ENCODE results near the gene ZNF189. TPM values are rescaled to one million over a fixed set of nuclear protein-coding genes. Genes with fewer than 3 reads are reported as not detected.
"Not testable (repeated sequence)": the region's sequence is repeated elsewhere in the genome, so short reads cannot be mapped to it uniquely, and the experiment has no call there.

ZNF189 gene
- total and polyA plus RNA-seq, 7 experiments from 2014 or later = 3.1 to 25.0 (median 9.0) TPM

GRCh38 chr9:101384873-101385536 is 13.6 kb upstream of the ZNF189 start, which contains the start of gene BAAT:
Gene BAAT, minus strand, starts transcription at chr9:101385006. Its CDS starts 13,602 bp downstream, at chr9:101371404.
- Mint-ChIP-seq H3K9me3 (peaks cover 0 to 19% (median 7%) of the 10 kb centered on the region in 11 donors), H3K36me3 (peaks cover 6 to 23% (median 22%) of the 10 kb centered on the region in 5 donors)
- H3K9me3 ChIP-seq (ENCODE audit: control insufficient read depth in 2 of 3, low read length in 3 of 3); POLR2A ChIA-PET; H3K27me3 Mint-ChIP-seq; H3K4me1 ChIP-seq (ENCODE audit: control insufficient read depth in 2 of 2, insufficient read depth in 2 of 2, low read length in 2 of 2); ATAC-seq; H3K4me1 Mint-ChIP-seq; intact Hi-C loops (cut with micrococcal nuclease); H3K27me3 ChIP-seq (ENCODE audit: control insufficient read depth in 2 of 2, insufficient read depth in 2 of 2, low read length in 2 of 2); H3K4me3 Mint-ChIP-seq; DNase-seq; H3K4me3 ChIP-seq (ENCODE audit: low read length); H3K27ac ChIP-seq (ENCODE audit: low read depth, low read length); H3K27ac Mint-ChIP-seq: not testable (repeated sequence)
- H3K36me3 ChIP-seq (ENCODE audit: control insufficient read depth in 2 of 3, insufficient read depth in 3 of 3, low read length in 3 of 3) = peaks cover 0 to 10% (median 5%) of the 10 kb centered on the region in 3 experiments
- CTCF ChIA-PET = interaction anchor here (0.6 kb wide), 1 partner anchor 572 kb away, joined by 3 read pairs; no protein-coding TSS in a partner anchor

- Histone ChIP-seq H3K27me3 (ENCODE audit: control insufficient read depth in 2 of 2, insufficient read depth in 2 of 2, low read length in 2 of 2) (no peaks in the 10 kb centered on the region), H3K27ac (ENCODE audit: low read depth, low read length) (no peak overlapping the region), H3K4me1 (ENCODE audit: control insufficient read depth in 2 of 2, insufficient read depth in 2 of 2, low read length in 2 of 2) (no peaks in the 10 kb centered on the region), H3K4me3 (ENCODE audit: low read length) (no peak overlapping the region), H3K36me3 (ENCODE audit: control insufficient read depth in 2 of 3, insufficient read depth in 3 of 3, low read length in 3 of 3) (peaks cover 0 to 19% (median 9%) of the 10 kb centered on the region in 3 experiments), H3K9me3 (ENCODE audit: control insufficient read depth in 2 of 3, low read length in 3 of 3) (peaks cover 0 to 9% (median 0%) of the 10 kb centered on the region in 3 experiments)
- ATAC-seq (peak; percentile 82), DNase-seq (peak in 4 of 9 donors; percentile 11 to 17 (median 14))
- no peaks in the 10 kb centered on the region for H3K27me3 Mint-ChIP-seq
- POLR2A ChIA-PET = interaction anchor here (1.1 kb wide), 1 partner anchor 146 kb away, joined by 3 read pairs; no protein-coding TSS in a partner anchor
- peaks cover 6 to 52% (median 46%) of the 10 kb centered on the region in 5 donors for H3K36me3 Mint-ChIP-seq
- peaks cover 4 to 29% (median 11%) of the 10 kb centered on the region in 11 donors for H3K9me3 Mint-ChIP-seq
- peak overlapping the region in 8 of 9 donors; percentile 33 to 86 (median 64) for H3K27ac Mint-ChIP-seq
- peaks cover 7 to 35% (median 26%) of the 10 kb centered on the region in 7 donors for H3K4me1 Mint-ChIP-seq
- no peak overlapping the region for H3K4me3 Mint-ChIP-seq
- intact Hi-C loops (cut with micrococcal nuclease) = no loop called here
- CTCF ChIA-PET = interaction anchor here (0.7 kb wide), 1 partner anchor 27 kb away, joined by 3 read pairs; no protein-coding TSS in a partner anchor
These were observed 10.7 kb upstream of the ZNF189 start for GRCh38 chr9:101387871-101388506.

- Histone ChIP-seq H3K4me1 (ENCODE audit: control insufficient read depth in 2 of 2, insufficient read depth in 2 of 2, low read length in 2 of 2) (no peaks in the 10 kb centered on the region), H3K36me3 (ENCODE audit: control insufficient read depth in 2 of 3, insufficient read depth in 3 of 3, low read length in 3 of 3) (peaks cover 0 to 19% (median 9%) of the 10 kb centered on the region in 3 experiments), H3K27ac (ENCODE audit: low read depth, low read length) (no peak overlapping the region), H3K27me3 (ENCODE audit: control insufficient read depth in 2 of 2, insufficient read depth in 2 of 2, low read length in 2 of 2) (no peaks in the 10 kb centered on the region), H3K9me3 (ENCODE audit: control insufficient read depth in 2 of 3, low read length in 3 of 3) (peaks cover 0 to 9% (median 0%) of the 10 kb centered on the region in 3 experiments), H3K4me3 (ENCODE audit: low read length) (no peak overlapping the region)
- H3K9me3 Mint-ChIP-seq = peaks cover 4 to 28% (median 12%) of the 10 kb centered on the region in 11 donors
- H3K4me3 Mint-ChIP-seq = no peak overlapping the region
- H3K4me1 Mint-ChIP-seq = peaks cover 8 to 39% (median 30%) of the 10 kb centered on the region in 7 donors
- ATAC-seq (no peak), DNase-seq (no peak)
- intact Hi-C loops (cut with micrococcal nuclease) = no loop called here
- H3K36me3 Mint-ChIP-seq = peaks cover 6 to 58% (median 50%) of the 10 kb centered on the region in 5 donors
- ChIA-PET CTCF (interaction anchor here (0.7 kb wide), 2 partner anchors 28 to 1339 kb away, joined by 3 read pairs; no protein-coding TSS in a partner anchor), POLR2A (interaction anchor here (1.1 to 1.6 kb wide), 2 partner anchors 10 to 146 kb away, joined by 3 to 6 read pairs; partner anchors contain the start of genes MRPL50 and ZNF189)
- H3K27ac Mint-ChIP-seq = peak overlapping the region in 6 of 9 donors; percentile 35 to 86 (median 64)
- H3K27me3 Mint-ChIP-seq = no peaks in the 10 kb centered on the region
These were observed 10.1 kb upstream of the ZNF189 start for GRCh38 chr9:101388507-101388993.

GRCh38 chr9:101393135-101393534 is 5.5 kb upstream of the ZNF189 start:
- DNase-seq (no peak), ATAC-seq (no peak)
- intact Hi-C loops (cut with micrococcal nuclease) = loop anchor here in 1 of 2 donors (10.0 kb wide), 1 partner anchor 62 kb away; no protein-coding TSS in a partner anchor
- H3K4me1 Mint-ChIP-seq = peaks cover 35 to 78% (median 69%) of the 10 kb centered on the region in 7 donors
- H3K27me3 ChIP-seq (ENCODE audit: control insufficient read depth in 2 of 2, insufficient read depth in 2 of 2, low read length in 2 of 2) = no peaks in the 10 kb centered on the region
- peaks cover 3 to 69% (median 54%) of the 10 kb centered on the region in 5 donors for H3K36me3 Mint-ChIP-seq
- H3K4me1 ChIP-seq (ENCODE audit: control insufficient read depth in 2 of 2, insufficient read depth in 2 of 2, low read length in 2 of 2) = peaks cover 9 to 17% of the 10 kb centered on the region in 2 donors
- H3K4me3 Mint-ChIP-seq = peak overlapping the region in 4 of 10 donors; percentile 22 to 67 (median 38)
- peaks cover 0 to 19% (median 9%) of the 10 kb centered on the region in 3 experiments for H3K36me3 ChIP-seq (ENCODE audit: control insufficient read depth in 2 of 3, insufficient read depth in 3 of 3, low read length in 3 of 3)
- peak overlapping the region in 5 of 9 donors; percentile 5 to 72 (median 40) for H3K27ac Mint-ChIP-seq
- H3K9me3 Mint-ChIP-seq = peaks cover 0 to 21% (median 6%) of the 10 kb centered on the region in 11 donors
- H3K27ac ChIP-seq (ENCODE audit: low read depth, low read length) = no peak overlapping the region
- ChIA-PET POLR2A (no interaction called here), CTCF (no interaction called here)
- no peak overlapping the region for H3K4me3 ChIP-seq (ENCODE audit: low read length)
- no peaks in the 10 kb centered on the region for H3K9me3 ChIP-seq (ENCODE audit: control insufficient read depth in 2 of 3, low read length in 3 of 3)
- no peaks in the 10 kb centered on the region for H3K27me3 Mint-ChIP-seq

GRCh38 chr9:101394687-101395086 is 4.0 kb upstream of the ZNF189 start:
- H3K36me3 ChIP-seq (ENCODE audit: control insufficient read depth in 2 of 3, insufficient read depth in 3 of 3, low read length in 3 of 3) = peaks cover 0 to 12% (median 7%) of the 10 kb centered on the region in 3 experiments
- ATAC-seq (no peak), DNase-seq (no peak)
- Mint-ChIP-seq H3K36me3 (peaks cover 3 to 61% (median 49%) of the 10 kb centered on the region in 5 donors), H3K27me3 (no peaks in the 10 kb centered on the region), H3K4me1 (peaks cover 40 to 87% (median 78%) of the 10 kb centered on the region in 7 donors), H3K4me3 (peak overlapping the region in 8 of 10 donors; percentile 8 to 98 (median 42)), H3K9me3 (peaks cover 0 to 21% (median 6%) of the 10 kb centered on the region in 11 donors), H3K27ac (peak overlapping the region in 1 of 9 donors; percentile 87)
- no peak overlapping the region for H3K27ac ChIP-seq (ENCODE audit: low read depth, low read length)
- no peaks in the 10 kb centered on the region for H3K9me3 ChIP-seq (ENCODE audit: control insufficient read depth in 2 of 3, low read length in 3 of 3)
- CTCF ChIA-PET = no interaction called here
- no peak overlapping the region for H3K4me3 ChIP-seq (ENCODE audit: low read length)
- intact Hi-C loops (cut with micrococcal nuclease) = loop anchor here (5.0 to 10.0 kb wide), 6 partner anchors 60 to 1297 kb away; partner anchors contain the start of genes ERP44 (in 1 of the 2), INVS (in 1 of the 2) and MSANTD3 (in 1 of the 2)
- POLR2A ChIA-PET = interaction anchor here (1.1 kb wide), 1 partner anchor 16 kb away, joined by 6 read pairs; no protein-coding TSS in a partner anchor
- H3K4me1 ChIP-seq (ENCODE audit: control insufficient read depth in 2 of 2, insufficient read depth in 2 of 2, low read length in 2 of 2) = peaks cover 15 to 22% of the 10 kb centered on the region in 2 donors
- no peaks in the 10 kb centered on the region for H3K27me3 ChIP-seq (ENCODE audit: control insufficient read depth in 2 of 2, insufficient read depth in 2 of 2, low read length in 2 of 2)

- Histone ChIP-seq H3K36me3 (ENCODE audit: control insufficient read depth in 2 of 3, insufficient read depth in 3 of 3, low read length in 3 of 3) (peaks cover 0 to 14% (median 4%) of the 10 kb centered on the region in 3 experiments), H3K27me3 (ENCODE audit: control insufficient read depth in 2 of 2, insufficient read depth in 2 of 2, low read length in 2 of 2) (no peaks in the 10 kb centered on the region), H3K27ac (ENCODE audit: low read depth, low read length) (peak overlapping the region; percentile 94), H3K4me1 (ENCODE audit: control insufficient read depth in 2 of 2, insufficient read depth in 2 of 2, low read length in 2 of 2) (peaks cover 21 to 34% of the 10 kb centered on the region in 2 donors), H3K9me3 (ENCODE audit: control insufficient read depth in 2 of 3, low read length in 3 of 3) (no peaks in the 10 kb centered on the region), H3K4me3 (ENCODE audit: low read length) (peak overlapping the region; percentile 90)
- CTCF ChIA-PET = no interaction called here
- DNase-seq (peak in 2 of 9 donors; percentile 2 to 5), ATAC-seq (no peak)
- H3K4me1 Mint-ChIP-seq = peaks cover 53 to 90% (median 82%) of the 10 kb centered on the region in 7 donors
- H3K36me3 Mint-ChIP-seq = peaks cover 23 to 63% (median 49%) of the 10 kb centered on the region in 5 donors
- H3K9me3 Mint-ChIP-seq = peaks cover 0 to 17% (median 4%) of the 10 kb centered on the region in 11 donors
- H3K27me3 Mint-ChIP-seq = no peaks in the 10 kb centered on the region
- intact Hi-C loops (cut with micrococcal nuclease) = loop anchor here (1.0 to 10.0 kb wide), 11 partner anchors 57 to 1575 kb away; partner anchors contain the start of genes RNF20 (in 2 of the 2), ERP44 (in 1 of the 2), INVS (in 1 of the 2) and MSANTD3 (in 1 of the 2)
- H3K27ac Mint-ChIP-seq = peak overlapping the region; percentile 97 to 100 (median 99)
- POLR2A ChIA-PET = interaction anchor here (1.2 to 1.3 kb wide), 6 partner anchors 9 to 174 kb away, joined by 3 to 17 read pairs (median 5); partner anchors contain the start of gene RNF20
- H3K4me3 Mint-ChIP-seq = peak overlapping the region; percentile 93 to 100 (median 98)
These were observed 944 bp upstream of the ZNF189 start for GRCh38 chr9:101397746-101398067.
